HepG2 (cell line): Measurements from ENCODE around the gene FDPS. TPM values are rescaled to one million over a fixed set of nuclear protein-coding genes. Genes with fewer than 3 reads are reported as not detected.

Experiments
- ESRRA ChIP-seq: sonication (generic); formaldehyde crosslinking; IDR thresholded peaks from 2 replicates; pipeline ENCODE4 v1.5.1; 2020; ENCODE audit warnings: mild to moderate bottlenecking, low read depth, missing genetic modification reagents
- ONECUT2 ChIP-seq: sonication (generic); formaldehyde crosslinking; IDR thresholded peaks from 2 replicates; pipeline ENCODE4 v1.4.0; 2020; ENCODE audit warnings: missing genetic modification reagents
- PRMT3 ChIP-seq: sonication (generic); formaldehyde crosslinking; IDR thresholded peaks from 2 replicates; pipeline ENCODE4 v1.8.1; 2022; ENCODE audit warnings: low read depth, mild to moderate bottlenecking, moderate library complexity, missing genetic modification reagents, borderline replicate concordance
- RFX1 ChIP-seq: fragments of 450-650 bp; IDR thresholded peaks from 2 replicates; pipeline ENCODE4 v1.6.1; 2017
- TCF12 ChIP-seq, 2 experiments: fragments of 450-650 bp in 1 of 2; sonication (generic) in 1 of 2; formaldehyde crosslinking in 1 of 2; IDR thresholded peaks; 2 replicates each; pipeline versions ENCODE4 v1.6.1 to v1.8.0; 2017 to 2022; ENCODE audit warnings: antibody characterized with exemption in 1 of 2, mild to moderate bottlenecking in 1 of 2, missing genetic modification reagents in 1 of 2, moderate library complexity in 1 of 2
- TOE1 ChIP-seq: sonication (generic); formaldehyde crosslinking; IDR thresholded peaks from 2 replicates; pipeline ENCODE4 v1.4.0; 2020; ENCODE audit warnings: mild to moderate bottlenecking, missing genetic modification reagents
- TOPORS ChIP-seq: sonication (generic); formaldehyde crosslinking; IDR thresholded peaks from 2 replicates; pipeline ENCODE4 v1.8.0; 2023; ENCODE audit warnings: mild to moderate bottlenecking, missing genetic modification reagents
- XBP1 ChIP-seq: sonication (generic); formaldehyde crosslinking; IDR thresholded peaks from 2 replicates; pipeline ENCODE4 v1.5.0; 2020; ENCODE audit warnings: missing genetic modification reagents
- ZNF468 ChIP-seq: sonication (generic); formaldehyde crosslinking; IDR thresholded peaks from 2 replicates; pipeline ENCODE4 v1.8.0; 2022; ENCODE audit warnings: mild to moderate bottlenecking, moderate library complexity, missing genetic modification reagents
- ZNF510 ChIP-seq: sonication (generic); formaldehyde crosslinking; IDR thresholded peaks from 2 replicates; pipeline ENCODE4 v1.4.0; 2020; ENCODE audit warnings: low read depth, mild to moderate bottlenecking, missing genetic modification reagents
- ZNF570 ChIP-seq: sonication (generic); formaldehyde crosslinking; IDR thresholded peaks from 2 replicates; pipeline ENCODE4 v1.4.0; 2020; ENCODE audit warnings: mild to moderate bottlenecking, missing genetic modification reagents, borderline replicate concordance
- ZNF605 ChIP-seq: sonication (generic); formaldehyde crosslinking; IDR thresholded peaks from 2 replicates; pipeline ENCODE4 v1.8.0; 2022; ENCODE audit warnings: mild to moderate bottlenecking, missing genetic modification reagents
- ZNF674 ChIP-seq: sonication (generic); formaldehyde crosslinking; IDR thresholded peaks from 2 replicates; pipeline ENCODE4 v1.5.0; 2020; ENCODE audit warnings: low read depth, mild to moderate bottlenecking, missing genetic modification reagents
- polyA plus RNA-seq, 8 experiments: library from polyadenylated mRNA; depleted of rRNA in 3 of 8; stranded (reverse) in 7 of 8; unstranded in 1 of 8; fragments of >200 nt; fragmentation: Illumina TruSeq in 4 of 8; extraction: Trizol in 4 of 8; gene quantifications; 2 replicates each; pipeline versions ENCODE4 v1.2.1 to v1.2.3, GENCODE V29; 2011 to 2016; ENCODE audit warnings: low read depth in 4 of 8, missing spikeins in 1 of 8, mixed read lengths in 1 of 8; ENCODE audit not compliant: insufficient read depth in 1 of 8
- total RNA-seq, 5 experiments: library from RNA; depleted of rRNA; stranded (reverse); fragments of >200 nt; fragmentation: Illumina TruSeq; extraction: Trizol; gene quantifications; 2 replicates each; pipeline ENCODE4 v1.2.3, GENCODE V29; 2016; ENCODE audit warnings: low read depth in 1 of 5
- TF ChIP-seq, protein P1 (sequence below): IDR thresholded peaks from 2 replicates; pipeline ENCODE4 v1.6.1; 2018; ENCODE audit warnings: missing genetic modification reagents
- TF ChIP-seq, protein P2 (sequence below): sonication (generic); formaldehyde crosslinking; IDR thresholded peaks from 2 replicates; pipeline ENCODE4 v1.4.0; 2020; ENCODE audit warnings: missing genetic modification reagents
- TF ChIP-seq, protein P3 (sequence below): sonication (generic); formaldehyde crosslinking; IDR thresholded peaks from 2 replicates; pipeline ENCODE4 v1.8.1; 2023; ENCODE audit warnings: mild to moderate bottlenecking, missing genetic modification reagents
- TF ChIP-seq, protein P4 (sequence below): sonication (generic); formaldehyde crosslinking; IDR thresholded peaks from 2 replicates; pipeline ENCODE4 v1.4.0; 2020; ENCODE audit warnings: missing genetic modification reagents

FDPS gene
- total and polyA plus RNA-seq, 2 of the 13 experiments (the other 11 are each of a cell fraction or from before 2014, with no cell fraction given), result 264 to 519 TPM

DNA sequence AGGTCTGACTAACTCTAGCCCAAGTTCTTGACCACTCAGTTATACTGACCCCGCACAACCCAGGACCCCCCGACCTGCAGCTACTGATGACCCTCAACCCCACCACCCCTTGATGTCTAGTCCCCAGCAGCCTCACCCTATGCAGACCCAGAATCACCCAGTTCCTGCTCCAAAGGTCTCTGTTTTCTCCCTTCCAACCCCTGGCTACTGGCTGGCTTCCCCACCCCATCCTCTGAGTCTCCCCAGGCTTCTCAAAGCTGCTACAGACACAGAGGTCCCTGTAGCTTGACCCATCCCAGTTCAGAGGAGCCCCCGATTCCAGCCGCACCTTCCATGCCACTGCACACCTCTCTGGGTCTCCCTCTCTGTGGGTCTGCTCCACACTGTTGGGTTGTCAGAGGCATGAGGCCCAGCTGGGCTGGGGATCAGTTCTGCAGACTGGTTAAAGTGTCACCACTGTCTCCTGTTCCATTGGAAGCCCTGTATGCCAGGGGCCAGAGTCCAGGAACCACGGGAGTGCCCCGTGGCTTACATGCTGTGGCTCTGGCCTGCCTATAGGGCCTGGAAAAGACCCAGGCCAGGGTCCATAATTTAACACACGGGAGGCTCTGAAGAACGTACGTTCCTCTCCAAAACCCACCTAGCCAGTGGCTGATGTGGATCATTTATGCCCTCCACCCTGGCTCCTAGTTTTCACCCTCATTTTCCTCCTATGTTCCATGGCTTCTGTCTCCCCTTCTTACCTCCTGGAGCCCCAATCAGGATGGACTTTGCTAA, 7.9 kb upstream of the FDPS start (continued):
- peak; percentile 81; the same call in 1 of the 2 replicates for TF ChIP-seq ESRRA (CRISPR knock-in tag)
- TF ChIP-seq, protein P1, sequence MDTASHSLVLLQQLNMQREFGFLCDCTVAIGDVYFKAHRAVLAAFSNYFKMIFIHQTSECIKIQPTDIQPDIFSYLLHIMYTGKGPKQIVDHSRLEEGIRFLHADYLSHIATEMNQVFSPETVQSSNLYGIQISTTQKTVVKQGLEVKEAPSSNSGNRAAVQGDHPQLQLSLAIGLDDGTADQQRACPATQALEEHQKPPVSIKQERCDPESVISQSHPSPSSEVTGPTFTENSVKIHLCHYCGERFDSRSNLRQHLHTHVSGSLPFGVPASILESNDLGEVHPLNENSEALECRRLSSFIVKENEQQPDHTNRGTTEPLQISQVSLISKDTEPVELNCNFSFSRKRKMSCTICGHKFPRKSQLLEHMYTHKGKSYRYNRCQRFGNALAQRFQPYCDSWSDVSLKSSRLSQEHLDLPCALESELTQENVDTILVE (CRISPR knock-in tag), result no peak
- TF ChIP-seq ZNF674, result no peak
- TF ChIP-seq RFX1, result no peak
- TF ChIP-seq ZNF570, result no peak
- TF ChIP-seq, protein P2, sequence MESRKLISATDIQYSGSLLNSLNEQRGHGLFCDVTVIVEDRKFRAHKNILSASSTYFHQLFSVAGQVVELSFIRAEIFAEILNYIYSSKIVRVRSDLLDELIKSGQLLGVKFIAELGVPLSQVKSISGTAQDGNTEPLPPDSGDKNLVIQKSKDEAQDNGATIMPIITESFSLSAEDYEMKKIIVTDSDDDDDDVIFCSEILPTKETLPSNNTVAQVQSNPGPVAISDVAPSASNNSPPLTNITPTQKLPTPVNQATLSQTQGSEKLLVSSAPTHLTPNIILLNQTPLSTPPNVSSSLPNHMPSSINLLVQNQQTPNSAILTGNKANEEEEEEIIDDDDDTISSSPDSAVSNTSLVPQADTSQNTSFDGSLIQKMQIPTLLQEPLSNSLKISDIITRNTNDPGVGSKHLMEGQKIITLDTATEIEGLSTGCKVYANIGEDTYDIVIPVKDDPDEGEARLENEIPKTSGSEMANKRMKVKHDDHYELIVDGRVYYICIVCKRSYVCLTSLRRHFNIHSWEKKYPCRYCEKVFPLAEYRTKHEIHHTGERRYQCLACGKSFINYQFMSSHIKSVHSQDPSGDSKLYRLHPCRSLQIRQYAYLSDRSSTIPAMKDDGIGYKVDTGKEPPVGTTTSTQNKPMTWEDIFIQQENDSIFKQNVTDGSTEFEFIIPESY (CRISPR knock-in tag), result 0 out of 2 replicates have a peak, but pooled peaks have one; percentile 7
- no peak for TF ChIP-seq PRMT3 (CRISPR knock-in tag)
- TF ChIP-seq, protein P3, sequence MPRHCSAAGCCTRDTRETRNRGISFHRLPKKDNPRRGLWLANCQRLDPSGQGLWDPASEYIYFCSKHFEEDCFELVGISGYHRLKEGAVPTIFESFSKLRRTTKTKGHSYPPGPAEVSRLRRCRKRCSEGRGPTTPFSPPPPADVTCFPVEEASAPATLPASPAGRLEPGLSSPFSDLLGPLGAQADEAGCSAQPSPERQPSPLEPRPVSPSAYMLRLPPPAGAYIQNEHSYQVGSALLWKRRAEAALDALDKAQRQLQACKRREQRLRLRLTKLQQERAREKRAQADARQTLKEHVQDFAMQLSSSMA (CRISPR knock-in tag), result peak; percentile 69; the same call in 1 of the 2 replicates
- TF ChIP-seq TOPORS, result peak; percentile 60; the same call in 1 of the 2 replicates
- TF ChIP-seq TOE1 (CRISPR knock-in tag), result no peak
- TF ChIP-seq, protein P4, sequence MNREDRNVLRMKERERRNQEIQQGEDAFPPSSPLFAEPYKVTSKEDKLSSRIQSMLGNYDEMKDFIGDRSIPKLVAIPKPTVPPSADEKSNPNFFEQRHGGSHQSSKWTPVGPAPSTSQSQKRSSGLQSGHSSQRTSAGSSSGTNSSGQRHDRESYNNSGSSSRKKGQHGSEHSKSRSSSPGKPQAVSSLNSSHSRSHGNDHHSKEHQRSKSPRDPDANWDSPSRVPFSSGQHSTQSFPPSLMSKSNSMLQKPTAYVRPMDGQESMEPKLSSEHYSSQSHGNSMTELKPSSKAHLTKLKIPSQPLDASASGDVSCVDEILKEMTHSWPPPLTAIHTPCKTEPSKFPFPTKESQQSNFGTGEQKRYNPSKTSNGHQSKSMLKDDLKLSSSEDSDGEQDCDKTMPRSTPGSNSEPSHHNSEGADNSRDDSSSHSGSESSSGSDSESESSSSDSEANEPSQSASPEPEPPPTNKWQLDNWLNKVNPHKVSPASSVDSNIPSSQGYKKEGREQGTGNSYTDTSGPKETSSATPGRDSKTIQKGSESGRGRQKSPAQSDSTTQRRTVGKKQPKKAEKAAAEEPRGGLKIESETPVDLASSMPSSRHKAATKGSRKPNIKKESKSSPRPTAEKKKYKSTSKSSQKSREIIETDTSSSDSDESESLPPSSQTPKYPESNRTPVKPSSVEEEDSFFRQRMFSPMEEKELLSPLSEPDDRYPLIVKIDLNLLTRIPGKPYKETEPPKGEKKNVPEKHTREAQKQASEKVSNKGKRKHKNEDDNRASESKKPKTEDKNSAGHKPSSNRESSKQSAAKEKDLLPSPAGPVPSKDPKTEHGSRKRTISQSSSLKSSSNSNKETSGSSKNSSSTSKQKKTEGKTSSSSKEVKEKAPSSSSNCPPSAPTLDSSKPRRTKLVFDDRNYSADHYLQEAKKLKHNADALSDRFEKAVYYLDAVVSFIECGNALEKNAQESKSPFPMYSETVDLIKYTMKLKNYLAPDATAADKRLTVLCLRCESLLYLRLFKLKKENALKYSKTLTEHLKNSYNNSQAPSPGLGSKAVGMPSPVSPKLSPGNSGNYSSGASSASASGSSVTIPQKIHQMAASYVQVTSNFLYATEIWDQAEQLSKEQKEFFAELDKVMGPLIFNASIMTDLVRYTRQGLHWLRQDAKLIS (CRISPR knock-in tag), result no peak
- TF ChIP-seq TCF12 (IDR thresholded peaks at IDR 0.05), result no peak
- TF ChIP-seq TCF12 (CRISPR knock-in tag; IDR thresholded peaks at IDR 0.05), result no peak
- TF ChIP-seq ZNF510 (CRISPR knock-in tag), result 0 out of 2 replicates have a peak, but pooled peaks have one; percentile 73
- no peak for TF ChIP-seq ZNF468 (CRISPR knock-in tag)
- no peak for TF ChIP-seq ONECUT2 (CRISPR knock-in tag)
- 0 out of 2 replicates have a peak, but pooled peaks have one; percentile 57 for TF ChIP-seq XBP1
- TF ChIP-seq ZNF605 (CRISPR knock-in tag), result no peak; the same call in none of the 2 replicates
